GM12864 (cell line): Measurements from ENCODE around the gene KLC3.

Source experiments
- DNase-seq: peaks from one replicate; pipeline ENCODE4 v3.0.0-alpha.2; 2011; ENCODE audit warnings: low read depth
- H3K4me3 ChIP-seq: 2 replicates; pipeline ENCODE4 v1.5.1; 2011; ENCODE audit warnings: mild to moderate bottlenecking, low read depth, low read length, control low read depth
- CTCF ChIP-seq: IDR thresholded peaks from 2 replicates; pipeline ENCODE4 v1.5.1; 2011; ENCODE audit warnings: low read depth, mild to moderate bottlenecking, moderate library complexity, low read length, control low read depth, inconsistent platforms; ENCODE audit errors: missing control alignments

Gene KLC3

GRCh38 chr19:45352062-45352461 is 11.5 kb downstream of the KLC3 start:
- no peak for DNase-seq
- TF ChIP-seq CTCF, result no peak
- H3K4me3 ChIP-seq, result no peak overlapping the region

- no peak for TF ChIP-seq CTCF
- H3K4me3 ChIP-seq, result no peak overlapping the region
- no peak for DNase-seq
Observed at GRCh38 chr19:45352471-45352870, 11.9 kb downstream of the KLC3 start.

- no peak overlapping the region for H3K4me3 ChIP-seq
- no peak for TF ChIP-seq CTCF
- no peak for DNase-seq
Observed at GRCh38 chr19:45352914-45353796, 12.6 kb downstream of the KLC3 start.

- DNase-seq, result no peak
- TF ChIP-seq CTCF, result no peak
- no peak overlapping the region for H3K4me3 ChIP-seq
Observed at GRCh38 chr19:45354241-45354842, 13.8 kb downstream of the KLC3 start.

- no peak overlapping the region for H3K4me3 ChIP-seq
- no peak for DNase-seq
- no peak for TF ChIP-seq CTCF
Observed at GRCh38 chr19:45355402-45355801, 14.9 kb downstream of the KLC3 start.

- H3K4me3 ChIP-seq, result no peak overlapping the region
- no peak for DNase-seq
- TF ChIP-seq CTCF, result no peak
Observed at GRCh38 chr19:45355910-45356309, 15.4 kb downstream of the KLC3 start.
